A549 treated with Hydrocortisone at 1 μM for 4 hours (cell line): ENCODE data around the gene PCBP1. TPM values are rescaled to one million over a fixed set of nuclear protein-coding genes. Genes with fewer than 3 reads are reported as not detected.

ENCODE experiments used
- total RNA-seq: library from RNA; stranded (reverse); fragments of 200-300 nt; extraction: Qiagen RNA extraction; gene quantifications from 5 replicates; pipeline ENCODE4 v1.2.3, GENCODE V29; 2022

The PCBP1 gene
- 386 to 412 TPM (median 402 TPM) in 5 replicates for total RNA-seq

DNA sequence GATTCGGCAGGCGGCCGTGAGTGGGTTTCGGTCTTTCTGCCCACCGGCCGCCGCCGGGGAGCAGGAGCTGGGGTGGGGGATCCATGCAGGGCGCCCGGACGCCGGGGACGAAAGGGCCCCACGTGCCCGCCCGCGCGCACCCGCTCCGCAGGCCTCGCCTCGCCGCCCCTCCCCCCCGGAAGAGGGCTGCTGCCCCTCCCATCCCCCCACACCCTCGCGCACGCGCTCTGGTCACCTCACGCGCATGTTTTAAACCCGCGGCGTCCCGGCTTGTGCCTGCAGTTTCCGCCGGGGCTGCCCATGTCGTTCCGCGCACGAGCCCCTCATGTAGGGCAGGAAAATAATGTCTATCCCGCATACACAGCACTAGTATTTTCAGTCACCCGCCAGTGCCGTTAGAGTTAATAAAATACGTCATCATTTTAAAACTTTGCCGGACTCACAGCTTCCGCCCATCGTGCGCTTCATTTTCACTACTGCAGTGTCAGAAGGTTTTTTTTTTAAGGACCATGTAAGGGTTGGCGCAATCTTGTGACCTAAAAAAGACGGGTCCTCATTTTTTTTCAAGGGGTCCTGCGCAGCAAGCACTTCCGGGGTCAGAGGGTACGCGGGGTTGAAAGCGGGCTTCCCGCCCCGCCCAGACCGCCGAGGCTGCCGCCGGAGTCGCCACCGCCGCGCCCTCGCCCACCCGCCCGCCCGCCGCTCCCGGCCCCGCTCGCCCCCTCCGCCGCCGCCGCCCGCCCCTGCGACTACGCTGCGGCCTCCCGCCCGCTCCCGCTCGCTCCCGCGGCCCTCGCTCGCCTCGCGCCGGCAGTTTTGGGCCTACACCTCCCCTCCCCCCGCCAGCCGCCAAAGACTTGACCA lies at the start of gene PCBP1:
Gene PCBP1, plus strand, starts transcription at position 640 of the 864 bp plus-strand sequence. CDS start 267 bp downstream, outside the sequence.

Other genes with a start within 250 kb of the PCBP1 start
- gene SNRNP27, start 193.5 kb upstream of the PCBP1 start, total RNA-seq = 45.4 to 69.0 TPM (median 53.1 TPM) in 5 replicates
- gene MXD1, start 172.4 kb upstream of the PCBP1 start, total RNA-seq = 1.8 to 2.8 TPM (median 2.2 TPM) in 5 replicates
- gene ASPRV1, start 125.8 kb upstream of the PCBP1 start, total RNA-seq = 0.22 to 0.44 TPM (median 0.25 TPM) in 5 replicates
- gene C2orf42, start 103.5 kb downstream of the PCBP1 start, total RNA-seq = 6.5 to 8.9 TPM (median 7.8 TPM) in 5 replicates
- gene TIA1, start 161.2 kb downstream of the PCBP1 start, total RNA-seq = 38.0 to 53.1 TPM (median 45.2 TPM) in 5 replicates
- 34.5 to 50.8 TPM (median 44.2 TPM) in 5 replicates for gene PCYOX1, start 170.7 kb downstream of the PCBP1 start, total RNA-seq
- gene SNRPG, start 206.3 kb downstream of the PCBP1 start, total RNA-seq = 340 to 378 TPM (median 360 TPM) in 5 replicates
- gene FAM136A, start 214.6 kb downstream of the PCBP1 start, total RNA-seq = 84.0 to 96.1 TPM (median 94.6 TPM) in 5 replicates